ENCODE results near the gene IL5RA.

- TF ChIP-seq, protein P1, sequence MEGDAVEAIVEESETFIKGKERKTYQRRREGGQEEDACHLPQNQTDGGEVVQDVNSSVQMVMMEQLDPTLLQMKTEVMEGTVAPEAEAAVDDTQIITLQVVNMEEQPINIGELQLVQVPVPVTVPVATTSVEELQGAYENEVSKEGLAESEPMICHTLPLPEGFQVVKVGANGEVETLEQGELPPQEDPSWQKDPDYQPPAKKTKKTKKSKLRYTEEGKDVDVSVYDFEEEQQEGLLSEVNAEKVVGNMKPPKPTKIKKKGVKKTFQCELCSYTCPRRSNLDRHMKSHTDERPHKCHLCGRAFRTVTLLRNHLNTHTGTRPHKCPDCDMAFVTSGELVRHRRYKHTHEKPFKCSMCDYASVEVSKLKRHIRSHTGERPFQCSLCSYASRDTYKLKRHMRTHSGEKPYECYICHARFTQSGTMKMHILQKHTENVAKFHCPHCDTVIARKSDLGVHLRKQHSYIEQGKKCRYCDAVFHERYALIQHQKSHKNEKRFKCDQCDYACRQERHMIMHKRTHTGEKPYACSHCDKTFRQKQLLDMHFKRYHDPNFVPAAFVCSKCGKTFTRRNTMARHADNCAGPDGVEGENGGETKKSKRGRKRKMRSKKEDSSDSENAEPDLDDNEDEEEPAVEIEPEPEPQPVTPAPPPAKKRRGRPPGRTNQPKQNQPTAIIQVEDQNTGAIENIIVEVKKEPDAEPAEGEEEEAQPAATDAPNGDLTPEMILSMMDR (IDR thresholded peaks at IDR 0.05; ENCODE audit: insufficient read depth, low read length): no peak
- TF ChIP-seq REST (IDR thresholded peaks at IDR 0.05; ENCODE audit: insufficient replicate concordance, low read depth): no peak
Observed at GRCh38 chr3:3134750-3135448, 24.7 kb upstream of the IL5RA start.

Data from HL-60 (cell line).